IMR-90 (cell line): ENCODE data around the gene KIF5C. TPM values are rescaled to one million over a fixed set of nuclear protein-coding genes. Genes with fewer than 3 reads are reported as not detected.

Experiments
- ATAC-seq: fragments of 200-7000 bp; cut with Tn5 transposase; 2 replicates; pipeline ENCODE4 v1.9.1; 2020; ENCODE audit warnings: low read depth, mild to moderate bottlenecking, moderate library complexity
- BruUV-seq: library from RNA; stranded (reverse); fragments of 400-500 nt; replicated peaks from 2 replicates; lab custom pipeline; 2021; lab: Mats Ljungman, UMichigan
- CTCF ChIA-PET: fragments of 300-600 bp; formaldehyde crosslinking; extraction: SDS; loops from one replicate; lab custom pipeline; 2021; ENCODE audit warnings: antibody characterized with exemption; lab: Yijun Ruan, JAX
- POLR2A ChIA-PET: fragments of 300-600 bp; sonication (Branson Sonifier 250); formaldehyde crosslinking; loops from one replicate; lab custom pipeline; 2022; ENCODE audit warnings: antibody characterized with exemption; ENCODE audit not compliant: unreplicated experiment; lab: Charles Lee
- DNase-seq: peaks from one replicate; pipeline ENCODE4 v3.0.0; 2013
- H2AFZ ChIP-seq: replicated peaks from 2 replicates; pipeline ENCODE3; 2013; ENCODE audit warnings: low read length, mild to moderate bottlenecking; ENCODE audit not compliant: poor library complexity
- H2AK5ac ChIP-seq: 2 replicates; pipeline ENCODE4 v1.6.1; 2013; ENCODE audit warnings: low read depth, low read length, inconsistent platforms
- H2AK9ac ChIP-seq: replicated peaks from 2 replicates; pipeline ENCODE3; 2013; ENCODE audit warnings: mild to moderate bottlenecking, low read depth, low read length, moderate library complexity; ENCODE audit not compliant: poor library complexity
- H2BK120ac ChIP-seq: 2 replicates; pipeline ENCODE4 v1.6.1; 2013; ENCODE audit warnings: low read depth, low read length, inconsistent platforms
- H2BK15ac ChIP-seq: 3 replicates; pipeline ENCODE4 v1.6.1; 2013; ENCODE audit warnings: low read depth, low read length, inconsistent platforms
- H2BK20ac ChIP-seq: 2 replicates; pipeline ENCODE4 v1.6.1; 2013; ENCODE audit warnings: low read depth, mild to moderate bottlenecking, inconsistent platforms, low read length, moderate library complexity
- H2BK5ac ChIP-seq: 2 replicates; pipeline ENCODE4 v1.6.1; 2013; ENCODE audit warnings: mild to moderate bottlenecking, low read depth, low read length, inconsistent platforms; ENCODE audit not compliant: poor library complexity, severe bottlenecking
- H3K14ac ChIP-seq: replicated peaks from 2 replicates; pipeline ENCODE4 v1.6.1; 2013; ENCODE audit warnings: low read depth, low read length, inconsistent platforms
- H3K18ac ChIP-seq: 2 replicates; pipeline ENCODE4 v1.6.1; 2013; ENCODE audit warnings: low read depth, low read length, control low read depth
- H3K23ac ChIP-seq: 2 replicates; pipeline ENCODE4 v1.6.1; 2013; ENCODE audit warnings: low read depth, low read length, inconsistent platforms
- H3K27ac ChIP-seq: 2 replicates; pipeline ENCODE4 v1.5.1; 2013; ENCODE audit warnings: mild to moderate bottlenecking, control low read depth, low read length; ENCODE audit not compliant: insufficient read depth
- H3K27me3 ChIP-seq: 2 replicates; pipeline ENCODE4 v1.6.1; 2013; ENCODE audit warnings: low read length; ENCODE audit not compliant: control insufficient read depth, insufficient read depth
- H3K36me3 ChIP-seq: 2 replicates; pipeline ENCODE4 v1.6.1; 2013; ENCODE audit warnings: low read length, mixed read lengths; ENCODE audit not compliant: control insufficient read depth, insufficient read depth
- H3K4ac ChIP-seq: 2 replicates; pipeline ENCODE4 v1.6.1; 2013; ENCODE audit warnings: low read depth, low read length, inconsistent platforms
- H3K4me1 ChIP-seq: 2 replicates; pipeline ENCODE4 v1.6.1; 2013; ENCODE audit warnings: low read length, mixed read lengths; ENCODE audit not compliant: control insufficient read depth, insufficient read depth
- H3K4me2 ChIP-seq: 2 replicates; pipeline ENCODE4 v1.6.1; 2013; ENCODE audit warnings: low read depth, mild to moderate bottlenecking, control low read depth, low read length, moderate library complexity
- H3K4me3 ChIP-seq: 2 replicates; pipeline ENCODE4 v1.5.1; 2013; ENCODE audit warnings: low read depth, mild to moderate bottlenecking, control low read depth, low read length, moderate library complexity; ENCODE audit not compliant: insufficient read depth
- H3K56ac ChIP-seq: 2 replicates; pipeline ENCODE4 v1.6.1; 2013; ENCODE audit warnings: low read length, inconsistent platforms; ENCODE audit not compliant: insufficient read depth; ENCODE audit errors: extremely low read depth
- H3K79me1 ChIP-seq, 2 experiments: 2 replicates each; pipeline ENCODE4 v1.6.1; 2013; ENCODE audit warnings: low read length in 2 of 2, inconsistent platforms in 1 of 2, low read depth in 1 of 2
- H3K9ac ChIP-seq: 2 replicates; pipeline ENCODE4 v1.6.1; 2013; ENCODE audit warnings: low read depth, low read length, control low read depth
- H3K9me1 ChIP-seq: 2 replicates; pipeline ENCODE4 v1.6.1; 2013; ENCODE audit warnings: low read length, inconsistent platforms; ENCODE audit not compliant: insufficient read depth
- H3K9me3 ChIP-seq: 2 replicates; pipeline ENCODE4 v1.6.1; 2013; ENCODE audit warnings: low read length; ENCODE audit not compliant: control insufficient read depth, insufficient read depth
- H4K20me1 ChIP-seq: 2 replicates; pipeline ENCODE4 v1.6.1; 2013; ENCODE audit warnings: low read length, inconsistent platforms; ENCODE audit not compliant: insufficient read depth
- H4K5ac ChIP-seq: 2 replicates; pipeline ENCODE4 v1.6.1; 2013; ENCODE audit warnings: mild to moderate bottlenecking, low read depth, low read length, control low read depth
- H4K8ac ChIP-seq, 2 experiments: 2 replicates each; pipeline ENCODE4 v1.6.1; 2013; ENCODE audit warnings: low read depth in 2 of 2, low read length in 2 of 2, control low read depth in 1 of 2, inconsistent platforms in 1 of 2
- H4K91ac ChIP-seq: 2 replicates; pipeline ENCODE4 v1.6.1; 2013; ENCODE audit warnings: low read depth, low read length, inconsistent platforms; ENCODE audit not compliant: insufficient read depth
- BHLHE40 ChIP-seq: fragments of 150-350 bp; IDR thresholded peaks from 2 replicates; pipeline ENCODE4 v1.6.1; 2016; ENCODE audit warnings: mild to moderate bottlenecking, low read depth, low read length
- CEBPB ChIP-seq: IDR thresholded peaks from 2 replicates; pipeline ENCODE4 v1.6.1; 2012; ENCODE audit warnings: low read depth, low read length, improper control_type of control experiment
- CHD1 ChIP-seq: IDR thresholded peaks from 2 replicates; pipeline ENCODE4 v1.6.1; 2012; ENCODE audit warnings: low read depth, low read length, improper control_type of control experiment
- FOS ChIP-seq: fragments of 150-350 bp; IDR thresholded peaks from 2 replicates; pipeline ENCODE4 v1.6.1; 2016; ENCODE audit warnings: low read depth, low read length
- MAFK ChIP-seq: IDR thresholded peaks from 2 replicates; pipeline ENCODE4 v1.6.1; 2012; ENCODE audit warnings: low read depth, low read length, improper control_type of control experiment
- MAZ ChIP-seq: IDR thresholded peaks from 2 replicates; pipeline ENCODE4 v1.6.1; 2012; ENCODE audit warnings: low read depth, mild to moderate bottlenecking, low read length, improper control_type of control experiment, moderate library complexity, borderline replicate concordance
- MXI1 ChIP-seq: IDR thresholded peaks from 2 replicates; pipeline ENCODE4 v1.6.1; 2012; ENCODE audit warnings: low read depth, mild to moderate bottlenecking, low read length, moderate library complexity, borderline replicate concordance
- NFE2L2 ChIP-seq: fragments of 150-350 bp; IDR thresholded peaks from 2 replicates; pipeline ENCODE4 v1.6.1; 2016; ENCODE audit warnings: low read depth, mild to moderate bottlenecking, low read length
- POLR2A ChIP-seq: IDR thresholded peaks from 2 replicates; pipeline ENCODE4 v1.6.1; 2012; ENCODE audit warnings: mild to moderate bottlenecking, low read depth, low read length
- RAD21 ChIP-seq: IDR thresholded peaks from 2 replicates; pipeline ENCODE4 v1.6.1; 2012; ENCODE audit warnings: low read length, improper control_type of control experiment
- RCOR1 ChIP-seq: IDR thresholded peaks from 2 replicates; pipeline ENCODE4 v1.6.1; 2012; ENCODE audit warnings: mild to moderate bottlenecking, low read length, improper control_type of control experiment; ENCODE audit not compliant: insufficient replicate concordance
- RFX5 ChIP-seq: IDR thresholded peaks from 2 replicates; pipeline ENCODE4 v1.8.0; 2012; ENCODE audit warnings: low read depth, mild to moderate bottlenecking, low read length, moderate library complexity
- SMC3 ChIP-seq: fragments of 150-350 bp; IDR thresholded peaks from 2 replicates; pipeline ENCODE4 v1.6.1; 2016; ENCODE audit warnings: low read depth, mild to moderate bottlenecking, antibody characterized with exemption, low read length, moderate library complexity
- WGBS, 2 experiments: methylation state at CpG; one replicate each; pipeline versions ENCODE4 v1.1.5 to v1.1.7; 2013; ENCODE audit warnings: missing lambda C conversion rate in 2 of 2; ENCODE audit not compliant: insufficient read length in 1 of 2; ENCODE audit errors: extremely low coverage in 2 of 2; 5-methylcytosine and 5-hydroxymethylcytosine counted together
- dilution Hi-C: fragments of 300-500 bp; cut with HindIII; formaldehyde crosslinking; loops from one replicate; pipeline ENCODE4 v1.14.3; 2018; ENCODE audit warnings: low sequenced_read_pairs; ENCODE audit not compliant: unreplicated experiment
- in situ Hi-C: fragments of 300-500 bp; cut with MboI; formaldehyde crosslinking; loops from 3 replicates; pipeline ENCODE4 v1.14.3; 2019; ENCODE audit warnings: low sequenced_read_pairs, inconsistent platforms, mixed read lengths
- intact Hi-C: fragments of 100-400 bp; cut with micrococcal nuclease; formaldehyde crosslinking; loops from 2 replicates; pipeline ENCODE4 v1.10.0; 2022
- polyA plus RNA-seq, 3 experiments: library from polyadenylated mRNA; depleted of rRNA; stranded (reverse); fragments of >200 nt; gene quantifications; 2 replicates each; pipeline ENCODE4 v1.2.3, GENCODE V29; 2012; ENCODE audit warnings: low replicate concordance in 1 of 3
- total RNA-seq: library from RNA; depleted of rRNA; stranded (reverse); fragments of >200 nt; gene quantifications from 2 replicates; pipeline ENCODE4 v1.2.3, GENCODE V29; 2012
- TF ChIP-seq, protein P1 (sequence below): fragments of 150-350 bp; IDR thresholded peaks from 2 replicates; pipeline ENCODE4 v1.6.1; 2017; ENCODE audit warnings: mild to moderate bottlenecking, antibody characterized with exemption, low read length, low read depth
- TF ChIP-seq, protein P2 (sequence below): fragments of 150-350 bp; IDR thresholded peaks from 2 replicates; pipeline ENCODE4 v1.6.1; 2016; ENCODE audit warnings: low read depth, mild to moderate bottlenecking, low read length, moderate library complexity, borderline replicate concordance
- TF ChIP-seq, protein P3 (sequence below): conservative IDR thresholded peaks from 2 replicates; pipeline ENCODE4 v1.5.1; 2012; ENCODE audit warnings: mild to moderate bottlenecking, low read depth, low read length, improper control_type of control experiment

The KIF5C gene
- total and polyA plus RNA-seq, 2 of the 4 experiments (the other 2 are of a cell fraction) = 0.10 to 0.18 TPM

DNA sequence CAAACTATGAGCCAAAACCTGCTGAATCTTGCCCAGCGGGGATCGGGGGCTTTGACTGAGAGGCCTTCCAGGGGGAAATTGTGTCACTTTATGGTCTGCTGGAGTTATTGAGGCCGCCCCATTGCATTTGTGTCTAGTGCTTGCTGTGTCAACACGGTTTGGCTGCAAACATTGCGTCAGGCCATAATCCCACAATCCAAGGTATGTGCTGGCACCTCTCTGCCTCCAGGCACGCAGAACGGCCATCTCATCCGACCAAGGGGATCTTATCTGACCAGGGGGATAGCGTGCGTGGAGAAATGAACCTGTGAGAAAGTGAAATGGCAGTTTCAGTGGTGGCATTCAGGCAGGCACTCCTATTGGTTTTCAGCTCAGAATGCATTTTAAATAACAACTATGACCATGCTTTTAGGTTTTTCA lies 145.4 kb downstream of the KIF5C start:
- H4K20me1 ChIP-seq = no peaks in the 10 kb centered on the region
- H2AK5ac ChIP-seq = no peak overlapping the region
- H3K23ac ChIP-seq = no peak overlapping the region
- H3K14ac ChIP-seq = no peak overlapping the region
- peak overlapping the region; percentile 23 for H2AFZ ChIP-seq
- H3K4me2 ChIP-seq = no peak overlapping the region
- ChIA-PET POLR2A (interaction anchor here (0.5 kb wide), 1 partner anchor 1728 kb away, joined by 4 read pairs; no protein-coding TSS in a partner anchor), CTCF (no interaction called here)
- in situ Hi-C loops = loop anchor here (10.0 kb wide), 1 partner anchor 294 kb away; no protein-coding TSS in a partner anchor
- no peak overlapping the region for H2BK5ac ChIP-seq
- no peaks in the 10 kb centered on the region for H3K9me1 ChIP-seq
- no peak overlapping the region for H3K4me3 ChIP-seq
- no peak overlapping the region for H4K91ac ChIP-seq
- H3K36me3 ChIP-seq = no peaks in the 10 kb centered on the region
- no peak overlapping the region for H3K56ac ChIP-seq
- H3K27ac ChIP-seq = no peak overlapping the region
- intact Hi-C loops = no loop called here
- H3K79me1 ChIP-seq = no peaks in the 10 kb centered on the region
- no peak overlapping the region for H3K4ac ChIP-seq
- 100% methylated on average over 1 of the region's 10 CpGs; no CpG with 5 or more reads in 1 of the 2 experiments for WGBS, 2 experiments
- DNase-seq (no peak), ATAC-seq (no peak)
- no peak overlapping the region for H2BK120ac ChIP-seq
- TF ChIP-seq BHLHE40 = no peak
- no peak for TF ChIP-seq MAZ
- TF ChIP-seq FOS = no peak
- no peak for TF ChIP-seq RCOR1
- TF ChIP-seq RFX5 = no peak
- TF ChIP-seq RAD21 = no peak
- TF ChIP-seq NFE2L2 = no peak
- TF ChIP-seq CHD1 = no peak
- no peak for TF ChIP-seq SMC3
- TF ChIP-seq, protein P1, sequence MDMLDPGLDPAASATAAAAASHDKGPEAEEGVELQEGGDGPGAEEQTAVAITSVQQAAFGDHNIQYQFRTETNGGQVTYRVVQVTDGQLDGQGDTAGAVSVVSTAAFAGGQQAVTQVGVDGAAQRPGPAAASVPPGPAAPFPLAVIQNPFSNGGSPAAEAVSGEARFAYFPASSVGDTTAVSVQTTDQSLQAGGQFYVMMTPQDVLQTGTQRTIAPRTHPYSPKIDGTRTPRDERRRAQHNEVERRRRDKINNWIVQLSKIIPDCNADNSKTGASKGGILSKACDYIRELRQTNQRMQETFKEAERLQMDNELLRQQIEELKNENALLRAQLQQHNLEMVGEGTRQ = no peak
- TF ChIP-seq POLR2A = no peak
- no peak for TF ChIP-seq CEBPB
- TF ChIP-seq, protein P2, sequence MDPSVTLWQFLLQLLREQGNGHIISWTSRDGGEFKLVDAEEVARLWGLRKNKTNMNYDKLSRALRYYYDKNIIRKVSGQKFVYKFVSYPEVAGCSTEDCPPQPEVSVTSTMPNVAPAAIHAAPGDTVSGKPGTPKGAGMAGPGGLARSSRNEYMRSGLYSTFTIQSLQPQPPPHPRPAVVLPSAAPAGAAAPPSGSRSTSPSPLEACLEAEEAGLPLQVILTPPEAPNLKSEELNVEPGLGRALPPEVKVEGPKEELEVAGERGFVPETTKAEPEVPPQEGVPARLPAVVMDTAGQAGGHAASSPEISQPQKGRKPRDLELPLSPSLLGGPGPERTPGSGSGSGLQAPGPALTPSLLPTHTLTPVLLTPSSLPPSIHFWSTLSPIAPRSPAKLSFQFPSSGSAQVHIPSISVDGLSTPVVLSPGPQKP = no peak
- TF ChIP-seq, protein P3, sequence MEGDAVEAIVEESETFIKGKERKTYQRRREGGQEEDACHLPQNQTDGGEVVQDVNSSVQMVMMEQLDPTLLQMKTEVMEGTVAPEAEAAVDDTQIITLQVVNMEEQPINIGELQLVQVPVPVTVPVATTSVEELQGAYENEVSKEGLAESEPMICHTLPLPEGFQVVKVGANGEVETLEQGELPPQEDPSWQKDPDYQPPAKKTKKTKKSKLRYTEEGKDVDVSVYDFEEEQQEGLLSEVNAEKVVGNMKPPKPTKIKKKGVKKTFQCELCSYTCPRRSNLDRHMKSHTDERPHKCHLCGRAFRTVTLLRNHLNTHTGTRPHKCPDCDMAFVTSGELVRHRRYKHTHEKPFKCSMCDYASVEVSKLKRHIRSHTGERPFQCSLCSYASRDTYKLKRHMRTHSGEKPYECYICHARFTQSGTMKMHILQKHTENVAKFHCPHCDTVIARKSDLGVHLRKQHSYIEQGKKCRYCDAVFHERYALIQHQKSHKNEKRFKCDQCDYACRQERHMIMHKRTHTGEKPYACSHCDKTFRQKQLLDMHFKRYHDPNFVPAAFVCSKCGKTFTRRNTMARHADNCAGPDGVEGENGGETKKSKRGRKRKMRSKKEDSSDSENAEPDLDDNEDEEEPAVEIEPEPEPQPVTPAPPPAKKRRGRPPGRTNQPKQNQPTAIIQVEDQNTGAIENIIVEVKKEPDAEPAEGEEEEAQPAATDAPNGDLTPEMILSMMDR = no peak
- no peak for TF ChIP-seq MXI1
- no peak for TF ChIP-seq MAFK
- H3K4me1 ChIP-seq = no peaks in the 10 kb centered on the region
- H3K27me3 ChIP-seq = peaks cover 2% of the 10 kb centered on the region; the same call in 1 of the 2 replicates
- dilution Hi-C loops = no loop called here
- H2BK15ac ChIP-seq = no peak overlapping the region
- H2BK20ac ChIP-seq = no peak overlapping the region
- H4K8ac ChIP-seq = no peak overlapping the region
- H3K9ac ChIP-seq = no peak overlapping the region
- no TSS peak for BruUV-seq
- H4K5ac ChIP-seq = no peak overlapping the region
- H2AK9ac ChIP-seq = no peak overlapping the region
- no peaks in the 10 kb centered on the region for H3K9me3 ChIP-seq
- no peak overlapping the region for H3K18ac ChIP-seq
